Adrenal gland (tissue), 5 donors: Measurements from ENCODE around the gene SMCHD1.

Experiments used
- CTCF ChIP-seq, 6 experiments: fragments of 450-650 bp in 4 of 6; fragments of 200-600 bp in 2 of 6; sonication (generic) in 1 of 6; IDR thresholded peaks; 1 replicate in 5 of 6; 2 replicates in 1 of 6; pipeline versions ENCODE4 v1.5.1 to v1.8.0; 2016 to 2021; ENCODE audit warnings: antibody characterized with exemption in 6 of 6, mild to moderate bottlenecking in 2 of 6, moderate library complexity in 1 of 6
- POLR2A ChIP-seq, 2 donors: fragments of 450-650 bp; IDR thresholded peaks; one replicate each; pipeline ENCODE4 v1.6.1; 2017; ENCODE audit warnings: antibody characterized with exemption in 2 of 2, mild to moderate bottlenecking in 2 of 2, moderate library complexity in 1 of 2
- donor health status: DM: no; HTN: no; CAD: no.

- TF ChIP-seq CTCF (IDR thresholded peaks at IDR 0.05) (no peak), POLR2A (IDR thresholded peaks at IDR 0.05) (no peak)
Measured at GRCh38 chr18:2805970-2806943, 150.7 kb downstream of the SMCHD1 start.
